Memory B cell (primary cell): ENCODE measurements around the gene ASMT.
A peak's percentile ranks its signal among the peaks of the same experiment; 100 is the strongest.
"Not testable (repeated sequence)": the region's sequence is repeated elsewhere in the genome, so short reads cannot be mapped to it uniquely, and the experiment has no call there.

Experiments used
- ATAC-seq: fragments of 150-1000 bp; cut with Tn5 transposase; 2 replicates; pipeline ENCODE4 v1.10.0; 2021; ENCODE audit warnings: low read depth, mild to moderate bottlenecking, moderate library complexity
- DNase-seq, 2 donors: peaks; one replicate each; pipeline ENCODE4 v3.0.0; 2022; ENCODE audit warnings: low spot score in 2 of 2
- H3K27ac Mint-ChIP-seq: one replicate; pipeline ENCODE4 v1.8.0; 2022; ENCODE audit warnings: mild to moderate bottlenecking, moderate library complexity, mixed read lengths
- H3K27me3 Mint-ChIP-seq: one replicate; pipeline ENCODE4 v1.8.0; 2022; ENCODE audit warnings: mixed read lengths
- H3K36me3 Mint-ChIP-seq: one replicate; pipeline ENCODE4 v1.8.0; 2022; ENCODE audit warnings: mild to moderate bottlenecking, mixed read lengths
- H3K4me1 Mint-ChIP-seq: one replicate; pipeline ENCODE4 v1.8.0; 2022; ENCODE audit warnings: mixed read lengths
- H3K4me3 Mint-ChIP-seq: one replicate; pipeline ENCODE4 v1.8.0; 2022; ENCODE audit warnings: mild to moderate bottlenecking, moderate library complexity, mixed read lengths
- H3K9me3 Mint-ChIP-seq: one replicate; pipeline ENCODE4 v1.8.0; 2022; ENCODE audit warnings: mixed read lengths

ASMT gene

GRCh38 chrX:1602299-1602698, 12.6 kb upstream of the ASMT start:
- no peak overlapping the region for H3K4me3 Mint-ChIP-seq
- DNase-seq (no peak), ATAC-seq (no peak)
- H3K9me3 Mint-ChIP-seq, result no peaks in the 10 kb centered on the region
- H3K36me3 Mint-ChIP-seq, result peaks cover 38% of the 10 kb centered on the region
- no peak overlapping the region for H3K27ac Mint-ChIP-seq
- no peaks in the 10 kb centered on the region for H3K27me3 Mint-ChIP-seq
- peaks cover 12% of the 10 kb centered on the region for H3K4me1 Mint-ChIP-seq

- peaks cover 20% of the 10 kb centered on the region for H3K36me3 Mint-ChIP-seq
- peaks cover 19% of the 10 kb centered on the region for H3K4me1 Mint-ChIP-seq
- DNase-seq, result no peak
- no peak overlapping the region for H3K27ac Mint-ChIP-seq
- no peak for ATAC-seq
- no peaks in the 10 kb centered on the region for H3K9me3 Mint-ChIP-seq
- H3K27me3 Mint-ChIP-seq, result no peaks in the 10 kb centered on the region
- no peak overlapping the region for H3K4me3 Mint-ChIP-seq
Measured at GRCh38 chrX:1606496-1606895, 8.4 kb upstream of the ASMT start.

GRCh38 chrX:1609311-1609710, 5.5 kb upstream of the ASMT start:
- Mint-ChIP-seq H3K36me3 (peaks cover 8% of the 10 kb centered on the region), H3K9me3 (no peaks in the 10 kb centered on the region), H3K4me3 (no peak overlapping the region), H3K4me1 (peaks cover 15% of the 10 kb centered on the region), H3K27ac (no peak overlapping the region), H3K27me3 (peaks cover 2% of the 10 kb centered on the region)
- ATAC-seq (no peak), DNase-seq (no peak)

- Mint-ChIP-seq H3K4me1 (peaks cover 14% of the 10 kb centered on the region), H3K27ac (no peak overlapping the region), H3K4me3 (no peak overlapping the region), H3K36me3 (peaks cover 6% of the 10 kb centered on the region), H3K27me3 (peaks cover 2% of the 10 kb centered on the region), H3K9me3 (no peaks in the 10 kb centered on the region)
- DNase-seq (no peak), ATAC-seq (no peak)
Measured at GRCh38 chrX:1609762-1610161, 5.1 kb upstream of the ASMT start.

- no peak overlapping the region for H3K27ac Mint-ChIP-seq
- H3K36me3 Mint-ChIP-seq, result peaks cover 3% of the 10 kb centered on the region
- peaks cover 2% of the 10 kb centered on the region for H3K27me3 Mint-ChIP-seq
- peaks cover 14% of the 10 kb centered on the region for H3K4me1 Mint-ChIP-seq
- no peak overlapping the region for H3K4me3 Mint-ChIP-seq
- no peak for DNase-seq
- H3K9me3 Mint-ChIP-seq, result no peaks in the 10 kb centered on the region
- no peak for ATAC-seq
Measured at GRCh38 chrX:1610166-1610565, 4.7 kb upstream of the ASMT start.

GRCh38 chrX:1610736-1611135, 4.1 kb upstream of the ASMT start:
- Mint-ChIP-seq H3K27me3 (peaks cover 2% of the 10 kb centered on the region), H3K9me3 (no peaks in the 10 kb centered on the region)

GRCh38 chrX:1612641-1613286, 2.1 kb upstream of the ASMT start:
- H3K36me3 Mint-ChIP-seq, result no peaks in the 10 kb centered on the region
- ATAC-seq (no peak), DNase-seq (no peak)
- peaks cover 4% of the 10 kb centered on the region for H3K27me3 Mint-ChIP-seq
- H3K27ac Mint-ChIP-seq, result no peak overlapping the region
- no peak overlapping the region for H3K4me3 Mint-ChIP-seq
- peaks cover 14% of the 10 kb centered on the region for H3K4me1 Mint-ChIP-seq
- no peaks in the 10 kb centered on the region for H3K9me3 Mint-ChIP-seq

More at GRCh38 chrX:1610736-1611135, 4.1 kb upstream of the ASMT start:
- ATAC-seq (no peak), DNase-seq (no peak)
- Mint-ChIP-seq H3K4me3 (no peak overlapping the region), H3K27ac (peak overlapping the region; percentile 46), H3K4me1 (peaks cover 14% of the 10 kb centered on the region), H3K36me3 (no peaks in the 10 kb centered on the region)

- no peak for ATAC-seq
Measured at GRCh38 chrX:1618689-1619088, 3.8 kb downstream of the ASMT start.

GRCh38 chrX:1623691-1624090, 8.8 kb downstream of the ASMT start:
- H3K36me3 Mint-ChIP-seq, result no peaks in the 10 kb centered on the region
- H3K4me3 Mint-ChIP-seq, result peak overlapping the region; percentile 74
- peaks cover 2% of the 10 kb centered on the region for H3K9me3 Mint-ChIP-seq
- no peak for DNase-seq
- no peak for ATAC-seq
- H3K4me1 Mint-ChIP-seq, result peaks cover 14% of the 10 kb centered on the region
- H3K27ac Mint-ChIP-seq, result no peak overlapping the region
- peaks cover under 1% of the 10 kb centered on the region for H3K27me3 Mint-ChIP-seq

More at GRCh38 chrX:1618689-1619088, 3.8 kb downstream of the ASMT start:
- peaks cover 2% of the 10 kb centered on the region for H3K27me3 Mint-ChIP-seq
- H3K36me3 Mint-ChIP-seq, result no peaks in the 10 kb centered on the region
- no peak for DNase-seq
- no peaks in the 10 kb centered on the region for H3K9me3 Mint-ChIP-seq
- H3K27ac Mint-ChIP-seq, result no peak overlapping the region
- H3K4me3 Mint-ChIP-seq, result no peak overlapping the region
- H3K4me1 Mint-ChIP-seq, result peaks cover 9% of the 10 kb centered on the region

GRCh38 chrX:1624158-1624860, 9.4 kb downstream of the ASMT start:
- not testable (repeated sequence) for H3K27ac Mint-ChIP-seq, H3K27me3 Mint-ChIP-seq, ATAC-seq, H3K4me3 Mint-ChIP-seq, DNase-seq, H3K36me3 Mint-ChIP-seq, H3K9me3 Mint-ChIP-seq
- H3K4me1 Mint-ChIP-seq, result peaks cover 16% of the 10 kb centered on the region

- not testable (repeated sequence) for H3K9me3 Mint-ChIP-seq, H3K27me3 Mint-ChIP-seq, DNase-seq, H3K36me3 Mint-ChIP-seq, H3K27ac Mint-ChIP-seq, ATAC-seq, H3K4me3 Mint-ChIP-seq
- H3K4me1 Mint-ChIP-seq, result peaks cover 16% of the 10 kb centered on the region
Measured at GRCh38 chrX:1624861-1625215, 10.0 kb downstream of the ASMT start.

- DNase-seq, result no peak
- Mint-ChIP-seq H3K4me3 (no peak overlapping the region), H3K9me3 (peaks cover 2% of the 10 kb centered on the region), H3K36me3 (peaks cover 2% of the 10 kb centered on the region), H3K4me1 (peaks cover 7% of the 10 kb centered on the region), H3K27me3 (peaks cover 3% of the 10 kb centered on the region), H3K27ac (no peak overlapping the region)
- no peak for ATAC-seq
Measured at GRCh38 chrX:1629244-1629643, 14.4 kb downstream of the ASMT start.

GRCh38 chrX:1646009-1646408, 31.1 kb downstream of the ASMT start:
- ATAC-seq, result no peak
- Mint-ChIP-seq H3K4me1 (peaks cover 3% of the 10 kb centered on the region), H3K27ac (no peak overlapping the region), H3K36me3 (peaks cover 6% of the 10 kb centered on the region), H3K9me3 (peaks cover 8% of the 10 kb centered on the region), H3K4me3 (no peak overlapping the region), H3K27me3 (peaks cover 14% of the 10 kb centered on the region)
- DNase-seq, result no peak

- Mint-ChIP-seq H3K4me1 (peaks cover 8% of the 10 kb centered on the region), H3K9me3 (peaks cover 8% of the 10 kb centered on the region), H3K27me3 (peaks cover 5% of the 10 kb centered on the region), H3K4me3 (no peak overlapping the region), H3K36me3 (peaks cover 6% of the 10 kb centered on the region), H3K27ac (no peak overlapping the region)
- DNase-seq (no peak), ATAC-seq (no peak)
Measured at GRCh38 chrX:1649621-1650020, 34.8 kb downstream of the ASMT start.
